Measurements from ENCODE around the gene MEI4.
A peak's percentile ranks its signal among the peaks of the same experiment; 100 is the strongest.
"Not testable (repeated sequence)": the region's sequence is repeated elsewhere in the genome, so short reads cannot be mapped to it uniquely, and the experiment has no call there.

The MEI4 gene

GRCh38 chr6:77716311-77716710 is 63.5 kb downstream of the MEI4 start:
- H3K4me3 ChIP-seq (ENCODE audit: low read depth, low read length), result no peak overlapping the region
- TF ChIP-seq CTCF (IDR thresholded peaks at IDR 0.05; ENCODE audit: low read depth, low read length, missing control alignments), result no peak
- no peak overlapping the region for H3K27ac ChIP-seq
- no peak for DNase-seq
- in situ Hi-C loops (cut with HindIII; ENCODE audit: low pct_ligation_motif_present, low sequenced_read_pairs), result no loop called here
- H3K36me3 ChIP-seq (replicated peaks), result no peaks in the 10 kb centered on the region
- no peaks in the 10 kb centered on the region for H3K27me3 ChIP-seq (replicated peaks)

- H3K27me3 ChIP-seq (replicated peaks); in situ Hi-C loops (cut with HindIII; ENCODE audit: low pct_ligation_motif_present, low sequenced_read_pairs); H3K36me3 ChIP-seq (replicated peaks); DNase-seq; H3K27ac ChIP-seq; H3K4me3 ChIP-seq (ENCODE audit: low read depth, low read length): not testable (repeated sequence)
Observed at GRCh38 chr6:77736010-77736409, 83.2 kb downstream of the MEI4 start.

- in situ Hi-C loops (cut with HindIII; ENCODE audit: low pct_ligation_motif_present, low sequenced_read_pairs), result no loop called here
- peak; percentile 14 for TF ChIP-seq CTCF (IDR thresholded peaks at IDR 0.05; ENCODE audit: low read depth, low read length, missing control alignments)
- Histone ChIP-seq H3K27me3 (replicated peaks) (no peaks in the 10 kb centered on the region), H3K4me3 (ENCODE audit: low read depth, low read length) (no peak overlapping the region), H3K36me3 (replicated peaks) (no peaks in the 10 kb centered on the region), H3K27ac (no peak overlapping the region)
- no peak for DNase-seq
Observed at GRCh38 chr6:77740380-77740779, 87.5 kb downstream of the MEI4 start.

GRCh38 chr6:77752156-77752555 is 99.3 kb downstream of the MEI4 start:
- DNase-seq; in situ Hi-C loops (cut with HindIII; ENCODE audit: low pct_ligation_motif_present, low sequenced_read_pairs); H3K36me3 ChIP-seq (replicated peaks); H3K27ac ChIP-seq; H3K27me3 ChIP-seq (replicated peaks); H3K4me3 ChIP-seq (ENCODE audit: low read depth, low read length): not testable (repeated sequence)

- Histone ChIP-seq H3K27ac (no peak overlapping the region), H3K27me3 (replicated peaks) (no peaks in the 10 kb centered on the region), H3K4me3 (ENCODE audit: low read depth, low read length) (no peak overlapping the region), H3K36me3 (replicated peaks) (no peaks in the 10 kb centered on the region)
- TF ChIP-seq CTCF (IDR thresholded peaks at IDR 0.05; ENCODE audit: low read depth, low read length, missing control alignments), result no peak
- in situ Hi-C loops (cut with HindIII; ENCODE audit: low pct_ligation_motif_present, low sequenced_read_pairs), result no loop called here
- DNase-seq, result no peak
Observed at GRCh38 chr6:77762386-77762785, 109.5 kb downstream of the MEI4 start.

- no peak for DNase-seq
- in situ Hi-C loops (cut with HindIII; ENCODE audit: low pct_ligation_motif_present, low sequenced_read_pairs), result no loop called here
- Histone ChIP-seq H3K36me3 (replicated peaks) (no peaks in the 10 kb centered on the region), H3K27ac (no peak overlapping the region), H3K27me3 (replicated peaks) (no peaks in the 10 kb centered on the region), H3K4me3 (ENCODE audit: low read depth, low read length) (no peak overlapping the region)
- TF ChIP-seq CTCF (IDR thresholded peaks at IDR 0.05; ENCODE audit: low read depth, low read length, missing control alignments), result no peak
Observed at GRCh38 chr6:77763124-77763523, 110.3 kb downstream of the MEI4 start.

- in situ Hi-C loops (cut with HindIII; ENCODE audit: low pct_ligation_motif_present, low sequenced_read_pairs), result no loop called here
- DNase-seq, result no peak
- H3K4me3 ChIP-seq (ENCODE audit: low read depth, low read length), result no peak overlapping the region
- H3K36me3 ChIP-seq (replicated peaks), result no peaks in the 10 kb centered on the region
- no peak for TF ChIP-seq CTCF (IDR thresholded peaks at IDR 0.05; ENCODE audit: low read depth, low read length, missing control alignments)
- no peaks in the 10 kb centered on the region for H3K27me3 ChIP-seq (replicated peaks)
- H3K27ac ChIP-seq, result no peak overlapping the region
Observed at GRCh38 chr6:77764364-77764763, 111.5 kb downstream of the MEI4 start.

All from brain microvascular endothelial cell (primary cell).